Stimulated activated CD4-positive, alpha-beta T cell treated with anti-CD3 and anti-CD28 coated beads, Interleukin-12 subunit alpha, Interleukin-12 subunit beta, amount 100 ng/mL, for 48 hours (primary cell): ENCODE results near the gene WFIKKN1.

Experiments
- DNase-seq, 3 donors: peaks; one replicate each; pipeline ENCODE4 v3.0.0-alpha.2; 2020; ENCODE audit warnings: low read depth in 2 of 3, low spot score in 1 of 3

WFIKKN1 gene

GRCh38 chr16:672371-672770 is 41.6 kb downstream of the WFIKKN1 start:
- no peak for DNase-seq

DNA sequence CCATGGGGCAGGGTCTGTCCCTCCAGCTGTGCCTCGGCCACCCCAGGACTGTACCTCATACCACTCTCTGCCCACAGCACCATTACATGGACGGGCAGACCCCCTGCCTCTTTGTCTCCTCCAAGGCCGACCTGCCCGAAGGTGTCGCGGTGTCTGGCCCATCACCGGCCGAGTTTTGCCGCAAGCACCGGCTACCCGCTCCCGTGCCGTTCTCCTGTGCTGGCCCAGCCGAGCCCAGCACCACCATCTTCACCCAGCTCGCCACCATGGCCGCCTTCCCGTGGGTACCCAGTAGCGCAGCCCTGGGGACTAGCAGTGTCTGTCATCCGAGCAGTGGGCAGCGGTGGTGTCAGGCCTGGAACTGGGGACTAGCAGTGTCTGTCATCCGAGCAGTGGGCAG is 42.1 kb downstream of the WFIKKN1 start:
- DNase-seq, result no peak

DNA sequence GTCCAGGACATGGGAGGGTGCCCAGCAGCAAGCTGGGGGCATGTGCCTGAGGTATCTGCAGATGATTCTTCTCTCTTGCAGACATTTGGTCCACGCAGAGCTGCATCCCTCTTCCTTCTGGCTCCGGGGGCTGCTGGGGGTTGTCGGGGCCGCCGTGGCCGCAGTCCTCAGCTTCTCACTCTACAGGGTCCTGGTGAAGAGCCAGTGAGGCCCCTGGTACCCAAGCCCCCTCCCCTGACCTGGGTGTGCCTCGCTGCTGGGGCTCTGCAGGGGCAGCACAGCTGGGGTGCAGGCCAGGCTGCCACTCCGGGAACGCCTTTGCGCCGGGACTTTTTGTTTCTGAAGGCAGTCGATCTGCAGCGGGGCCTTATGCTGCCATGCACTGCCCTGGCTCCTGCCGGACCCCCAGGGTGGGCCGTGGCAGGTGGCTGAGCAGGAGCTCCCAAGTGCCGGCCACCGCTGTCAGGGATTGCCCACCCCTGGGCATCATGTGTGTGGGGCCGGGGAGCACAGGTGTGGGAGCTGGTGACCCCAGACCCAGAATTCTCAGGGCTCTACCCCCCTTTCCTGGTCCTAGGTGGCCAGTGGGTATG is 42.7 kb downstream of the WFIKKN1 start:
- DNase-seq, result no peak

GRCh38 chr16:674214-674881 is 43.6 kb downstream of the WFIKKN1 start:
- no peak for DNase-seq

DNA sequence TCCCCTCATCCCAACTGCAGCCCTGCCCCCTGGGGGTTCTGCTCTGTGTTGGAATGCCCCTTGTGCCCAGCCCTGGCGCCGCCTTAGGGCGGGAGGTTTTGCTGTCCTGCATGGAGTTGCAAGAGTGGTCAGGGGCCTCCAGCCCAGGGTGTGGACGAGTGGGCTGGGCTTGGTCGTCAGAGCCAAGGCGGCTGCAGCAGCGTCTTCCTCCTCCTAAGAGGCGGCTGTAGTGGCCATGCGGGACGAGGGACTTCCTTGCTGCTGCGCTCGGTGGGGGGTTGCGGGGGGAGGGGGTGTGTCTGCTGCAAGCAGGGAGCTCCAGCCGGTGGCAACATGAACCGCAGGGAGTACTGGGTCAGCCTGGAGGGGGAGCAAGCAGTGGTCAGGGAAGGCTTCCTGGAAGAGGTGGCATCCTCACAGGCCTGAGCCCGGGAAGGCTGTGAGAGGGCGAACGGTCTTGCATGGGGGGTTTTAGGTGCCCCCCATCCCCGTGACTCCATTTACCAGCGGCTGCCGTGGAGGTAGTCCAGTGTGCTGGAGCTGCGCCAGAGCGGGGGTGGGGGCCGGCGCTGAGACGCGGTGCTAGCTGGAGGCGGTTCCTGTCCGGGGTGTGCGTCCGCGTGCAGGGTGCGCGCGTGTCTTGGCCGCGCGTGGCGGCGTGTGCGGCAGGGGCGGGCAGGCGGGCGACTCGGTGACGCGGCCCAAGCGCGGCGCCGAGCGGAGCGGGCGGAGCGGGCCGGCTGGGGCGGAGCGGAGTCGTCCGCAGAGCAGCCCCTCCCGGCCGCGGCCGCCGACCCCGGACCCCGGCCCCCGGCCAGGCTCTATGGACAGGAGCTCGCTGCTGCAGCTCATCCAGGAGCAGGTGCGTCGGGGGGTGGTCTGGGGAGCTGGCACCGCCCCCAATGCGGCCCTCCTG is 44.4 kb downstream of the WFIKKN1 start, which contains the start of gene RHBDL1:
Gene RHBDL1, plus strand, starts transcription at position 704 of the 916 bp plus-strand sequence. Its CDS starts 120 bp downstream, at position 824.
- DNase-seq, result no peak

DNA sequence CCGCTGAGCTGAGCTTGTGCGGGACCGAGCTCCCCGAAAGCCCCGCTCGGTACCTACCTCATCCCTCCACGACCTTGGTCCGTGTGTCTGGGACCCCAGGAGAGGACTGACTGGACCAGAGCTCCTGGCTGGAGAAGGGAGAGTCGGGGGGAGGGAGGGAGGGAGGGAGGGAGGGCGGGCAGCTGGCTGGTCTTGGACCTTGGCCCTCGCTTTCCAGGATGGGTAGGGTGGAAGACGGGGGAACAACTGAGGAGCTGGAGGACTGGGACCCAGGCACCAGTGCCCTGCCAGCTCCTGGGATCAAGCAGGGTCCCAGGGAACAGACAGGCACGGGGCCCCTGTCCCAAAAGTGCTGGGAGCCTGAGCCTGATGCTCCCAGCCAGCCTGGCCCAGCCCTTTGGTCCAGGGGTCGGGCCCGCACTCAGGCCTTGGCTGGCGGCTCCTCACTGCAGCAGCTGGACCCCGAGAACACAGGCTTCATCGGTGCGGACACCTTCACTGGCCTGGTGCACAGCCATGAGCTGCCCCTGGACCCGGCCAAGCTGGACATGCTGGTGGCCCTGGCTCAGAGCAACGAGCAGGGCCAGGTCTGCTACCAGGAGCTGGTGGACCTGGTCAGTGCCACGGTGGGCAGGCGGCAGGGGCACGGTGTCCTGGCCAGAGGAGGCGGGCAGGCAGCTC is 45.2 kb downstream of the WFIKKN1 start:
- DNase-seq, result no peak

GRCh38 chr16:676565-676902 is 45.7 kb downstream of the WFIKKN1 start:
- no peak for DNase-seq

DNA sequence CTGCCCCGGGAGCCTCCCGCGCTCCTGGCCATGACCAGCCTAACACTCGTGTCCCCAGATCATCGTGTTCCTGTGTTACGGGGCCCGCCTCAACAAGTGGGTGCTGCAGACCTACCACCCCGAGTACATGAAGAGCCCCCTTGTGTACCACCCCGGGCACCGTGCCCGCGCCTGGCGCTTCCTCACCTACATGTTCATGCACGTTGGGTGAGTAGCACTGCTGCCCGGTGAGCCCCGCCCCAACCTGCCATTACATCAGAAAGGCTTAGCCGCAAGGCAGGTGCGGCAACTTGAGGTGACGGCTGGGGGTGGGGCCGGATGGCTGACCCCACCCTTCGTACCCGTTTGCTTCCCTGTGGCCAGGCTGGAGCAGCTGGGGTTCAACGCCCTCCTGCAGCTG is 46.1 kb downstream of the WFIKKN1 start:
- DNase-seq, result no peak

DNA sequence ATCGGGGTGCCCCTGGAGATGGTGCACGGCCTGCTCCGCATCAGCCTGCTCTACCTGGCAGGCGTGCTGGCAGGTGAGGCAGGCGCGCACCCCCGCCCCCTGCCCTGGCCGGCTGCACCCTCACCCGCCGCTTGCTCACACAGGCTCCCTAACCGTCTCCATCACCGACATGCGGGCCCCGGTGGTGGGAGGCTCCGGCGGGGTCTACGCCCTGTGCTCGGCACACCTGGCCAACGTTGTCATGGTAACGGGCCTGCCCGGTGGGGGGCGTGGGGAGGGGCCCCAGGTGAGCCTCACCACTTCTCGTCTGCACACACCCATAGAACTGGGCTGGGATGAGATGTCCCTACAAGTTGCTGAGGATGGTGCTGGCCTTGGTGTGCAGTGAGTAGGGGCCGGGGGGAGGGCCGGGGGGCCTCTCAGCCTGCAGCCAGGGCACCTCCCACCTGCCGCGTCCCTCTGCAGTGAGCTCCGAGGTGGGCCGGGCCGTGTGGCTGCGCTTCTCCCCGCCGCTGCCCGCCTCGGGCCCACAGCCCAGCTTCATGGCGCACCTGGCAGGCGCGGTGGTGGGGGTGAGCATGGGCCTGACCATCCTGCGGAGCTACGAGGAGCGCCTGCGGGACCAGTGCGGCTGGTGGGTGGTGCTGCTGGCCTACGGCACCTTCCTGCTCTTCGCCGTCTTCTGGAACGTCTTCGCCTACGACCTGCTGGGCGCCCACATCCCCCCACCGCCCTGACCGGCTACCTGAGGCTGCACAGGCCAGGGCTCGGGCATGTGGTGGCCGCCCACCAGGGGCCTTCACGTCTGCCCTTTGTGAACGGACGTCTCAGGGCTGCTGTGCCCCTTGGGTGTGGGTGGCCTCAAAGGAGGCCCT is 46.8 kb downstream of the WFIKKN1 start:
- DNase-seq, result no peak

- DNase-seq, result no peak
These were observed 47.5 kb downstream of the WFIKKN1 start for GRCh38 chr16:678209-678857.

DNA sequence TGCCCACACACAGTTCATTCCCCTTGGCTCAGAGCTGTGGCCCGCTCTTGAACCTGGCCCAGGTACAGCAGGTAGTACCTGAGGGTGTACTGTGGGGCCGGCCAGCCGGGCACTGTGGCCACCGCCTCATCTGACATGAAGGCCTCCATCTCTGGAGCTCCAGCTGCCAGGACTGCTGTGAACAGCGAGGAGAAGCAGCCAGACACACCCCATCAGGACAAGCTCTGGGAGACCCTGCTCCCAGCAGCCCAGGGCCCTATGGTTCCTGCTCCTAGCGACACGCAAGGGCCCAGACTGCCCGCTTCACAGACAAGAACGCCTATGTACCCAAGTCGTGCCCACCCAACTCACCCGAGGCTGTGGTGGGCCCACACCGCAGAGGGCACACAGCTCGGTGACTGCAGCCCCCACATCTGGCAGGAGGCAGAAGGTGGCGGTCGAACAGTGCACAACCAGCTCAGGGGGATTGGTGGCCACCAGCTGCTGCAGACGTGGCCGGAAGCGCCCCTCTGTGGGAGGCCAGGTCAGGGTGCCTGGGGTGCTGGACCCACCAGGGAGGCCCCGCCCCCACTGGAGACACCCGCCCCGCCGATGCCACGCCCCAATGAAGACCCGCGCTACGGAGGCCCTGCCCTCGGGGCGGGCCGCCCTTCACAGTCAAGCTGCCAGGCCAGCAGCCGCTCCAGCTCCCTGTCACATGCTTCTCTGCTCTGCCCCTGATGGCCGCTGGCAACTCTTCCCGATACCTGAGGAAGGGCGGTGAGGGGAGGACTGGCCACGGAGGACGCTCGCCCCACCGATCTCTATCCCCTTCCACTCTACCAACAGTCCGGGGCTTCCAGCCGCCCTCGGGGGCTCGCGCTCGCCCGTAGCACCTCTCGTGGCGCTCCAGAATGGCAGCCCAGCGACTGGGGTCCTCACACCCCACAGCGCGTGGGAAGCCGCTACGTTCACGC is 48.4 kb downstream of the WFIKKN1 start:
- DNase-seq, result peak in 2 of 3 donors; percentile 32

DNA sequence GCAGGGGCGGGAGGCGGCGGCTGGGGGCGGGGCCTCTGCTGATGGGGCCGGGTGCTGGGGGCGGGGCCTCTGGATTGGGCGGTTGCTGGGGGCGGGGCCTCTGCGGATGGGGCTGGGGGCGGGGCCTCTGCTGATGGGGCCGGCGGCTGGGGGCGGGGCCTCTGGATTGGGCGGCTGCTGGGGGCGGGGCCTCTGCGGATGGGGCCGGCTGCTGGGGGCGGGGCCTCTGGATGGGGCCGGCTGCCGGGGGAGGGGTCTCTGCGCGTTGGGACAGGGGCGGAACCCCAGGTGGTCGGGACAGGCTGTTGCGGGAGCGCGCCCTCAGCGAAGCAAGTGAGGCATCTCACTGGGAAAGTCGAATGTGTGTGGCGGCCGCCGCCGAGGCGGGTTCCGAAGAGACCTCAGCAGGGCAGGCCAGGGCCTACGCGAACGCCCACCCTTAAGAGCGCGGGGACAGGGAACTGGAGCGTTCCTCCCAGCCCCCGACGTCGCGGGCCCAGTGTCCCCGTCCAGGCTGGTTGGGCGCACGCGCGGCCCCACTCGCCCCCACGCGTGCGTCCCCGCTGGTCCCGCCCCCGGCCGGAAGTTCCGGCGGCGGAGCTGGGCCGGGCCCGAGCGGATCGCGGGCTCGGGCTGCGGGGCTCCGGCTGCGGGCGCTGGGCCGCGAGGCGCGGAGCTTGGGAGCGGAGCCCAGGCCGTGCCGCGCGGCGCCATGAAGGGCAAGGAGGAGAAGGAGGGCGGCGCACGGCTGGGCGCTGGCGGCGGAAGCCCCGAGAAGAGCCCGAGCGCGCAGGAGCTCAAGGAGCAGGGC is 49.2 kb downstream of the WFIKKN1 start, which contains the start of gene STUB1:
Gene STUB1, plus strand, starts transcription at position 597 of the 811 bp plus-strand sequence. Its CDS starts 116 bp downstream, at position 713.
- DNase-seq, result peak; percentile 86 to 88 (median 87)

DNA sequence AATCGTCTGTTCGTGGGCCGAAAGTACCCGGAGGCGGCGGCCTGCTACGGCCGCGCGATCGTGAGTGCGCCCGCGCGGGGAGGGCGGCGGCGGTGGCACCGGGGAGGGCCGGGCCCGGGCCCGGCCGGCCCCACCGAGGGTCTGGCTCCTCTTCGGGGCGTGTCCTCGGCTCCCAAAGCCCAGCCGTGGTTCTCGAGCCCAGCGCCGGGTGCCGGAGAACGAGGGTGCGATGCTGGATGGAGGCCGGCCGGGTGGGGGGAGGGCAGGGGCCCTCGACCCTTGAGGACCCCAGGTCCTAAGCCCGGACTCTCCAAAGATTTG is 49.8 kb downstream of the WFIKKN1 start:
- no peak for DNase-seq

DNA sequence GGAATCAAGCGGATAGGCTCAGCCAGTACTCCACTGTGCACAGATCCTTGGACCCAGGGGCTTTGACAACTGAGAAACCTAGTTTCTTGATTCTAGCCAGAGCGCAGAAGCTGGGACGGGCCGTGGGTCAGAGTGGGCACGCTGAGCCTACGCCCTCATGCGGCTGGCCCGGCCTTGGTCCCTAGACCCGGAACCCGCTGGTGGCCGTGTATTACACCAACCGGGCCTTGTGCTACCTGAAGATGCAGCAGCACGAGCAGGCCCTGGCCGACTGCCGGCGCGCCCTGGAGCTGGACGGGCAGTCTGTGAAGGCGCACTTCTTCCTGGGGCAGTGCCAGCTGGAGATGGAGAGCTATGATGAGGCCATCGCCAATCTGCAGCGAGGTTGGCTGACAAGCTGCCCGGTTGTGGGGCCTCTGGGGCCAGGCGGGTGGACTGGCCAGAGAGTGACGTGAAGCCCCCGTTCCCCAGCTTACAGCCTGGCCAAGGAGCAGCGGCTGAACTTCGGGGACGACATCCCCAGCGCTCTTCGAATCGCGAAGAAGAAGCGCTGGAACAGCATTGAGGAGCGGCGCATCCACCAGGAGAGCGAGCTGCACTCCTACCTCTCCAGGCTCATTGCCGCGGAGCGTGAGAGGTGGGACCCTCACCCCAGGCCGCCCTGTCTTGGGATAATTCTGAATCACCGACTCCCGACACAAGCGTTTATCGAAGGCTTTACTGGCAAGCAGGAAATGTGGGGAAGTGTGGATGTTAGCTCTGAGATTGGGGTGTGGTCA is 50.4 kb downstream of the WFIKKN1 start:
- DNase-seq, result no peak

DNA sequence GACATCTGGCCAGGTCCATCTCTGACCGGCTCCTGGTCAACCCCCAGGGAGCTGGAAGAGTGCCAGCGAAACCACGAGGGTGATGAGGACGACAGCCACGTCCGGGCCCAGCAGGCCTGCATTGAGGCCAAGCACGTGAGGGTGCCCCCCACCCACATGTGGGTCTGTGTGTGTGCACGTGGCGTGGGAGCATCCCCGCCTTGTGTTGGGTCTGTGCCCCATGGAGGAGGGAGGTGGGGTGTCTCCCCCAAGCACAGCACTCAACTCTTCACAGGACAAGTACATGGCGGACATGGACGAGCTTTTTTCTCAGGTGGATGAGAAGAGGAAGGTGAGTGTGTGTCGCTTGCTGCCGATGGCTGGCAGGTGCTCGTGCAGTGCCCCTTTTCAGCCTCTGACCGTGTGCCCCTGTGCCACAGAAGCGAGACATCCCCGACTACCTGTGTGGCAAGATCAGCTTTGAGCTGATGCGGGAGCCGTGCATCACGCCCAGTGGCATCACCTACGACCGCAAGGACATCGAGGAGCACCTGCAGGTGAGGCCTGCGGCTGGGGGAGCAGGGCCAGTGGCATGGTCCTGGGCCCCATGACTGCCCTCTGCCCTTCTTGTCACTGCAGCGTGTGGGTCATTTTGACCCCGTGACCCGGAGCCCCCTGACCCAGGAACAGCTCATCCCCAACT is 51.1 kb downstream of the WFIKKN1 start:
- no peak for DNase-seq

GRCh38 chr16:682493-683395 is 52.0 kb downstream of the WFIKKN1 start:
- DNase-seq, result no peak
